GM12878 (cell line): Measurements from ENCODE around the gene TUBB4B. TPM values are rescaled to one million over a fixed set of nuclear protein-coding genes. Genes with fewer than 3 reads are reported as not detected.

Experiments
- ATAC-seq: fragments of 200-7000 bp; cut with Tn5 transposase; 3 replicates; pipeline ENCODE4 v1.9.1; 2020; ENCODE audit warnings: mild to moderate bottlenecking, moderate library complexity
- BruUV-seq: library from RNA; stranded (reverse); fragments of 400-500 nt; replicated peaks from 2 replicates; lab custom pipeline; 2021; lab: Mats Ljungman, UMichigan
- CTCF ChIA-PET: fragments of 300-600 bp; sonication (Branson Sonifier 250); formaldehyde crosslinking; extraction: SDS; loops from one replicate; lab custom pipeline; 2021; ENCODE audit warnings: inconsistent platforms; lab: Yijun Ruan, JAX
- POLR2A ChIA-PET: fragments of 350-600 bp; formaldehyde crosslinking; extraction: SDS; loops from one replicate; lab custom pipeline; 2021; ENCODE audit warnings: inconsistent platforms; lab: Charles Lee
- RAD21 ChIA-PET: fragments of 300-600 bp; sonication (Branson Sonifier 250); formaldehyde crosslinking; loops from one replicate; lab custom pipeline; 2023; ENCODE audit warnings: antibody characterized with exemption; ENCODE audit not compliant: unreplicated experiment; lab: Charles Lee
- SMC1A ChIA-PET: fragments of 300-600 bp; sonication (Branson Sonifier 250); formaldehyde crosslinking; loops from one replicate; lab custom pipeline; 2023; ENCODE audit not compliant: unreplicated experiment, uncharacterized antibody; lab: Charles Lee
- DNase-seq: peaks from one replicate; pipeline ENCODE4 v3.0.0-alpha.2; 2011; ENCODE audit warnings: low read depth, low spot score
- FAIRE-seq: peaks from 3 replicates; lab custom pipeline; 2011; peaks lifted over from hg19 to GRCh38; lab: Jason Lieb, UNC
- H2AFZ ChIP-seq: 2 replicates; pipeline ENCODE4 v1.6.0; 2011; ENCODE audit warnings: low read depth, low read length, control low read depth; ENCODE audit not compliant: control insufficient read depth
- H3K27ac ChIP-seq: 2 replicates; pipeline ENCODE4 v1.5.1; 2011; ENCODE audit warnings: control low read depth; ENCODE audit not compliant: control insufficient read depth, insufficient read depth
- H3K27me3 ChIP-seq, 2 experiments: replicated peaks in 1 of 2; 2 replicates each; pipeline versions ENCODE4 v1.6.0 to v1.6.1; 2011; ENCODE audit warnings: low read length in 1 of 2; ENCODE audit not compliant: control insufficient read depth in 2 of 2, insufficient read depth in 2 of 2
- H3K36me3 ChIP-seq, 2 experiments: 2 replicates each; pipeline ENCODE4 v1.5.1; 2011; ENCODE audit warnings: low read length in 1 of 2; ENCODE audit not compliant: control insufficient read depth in 2 of 2, insufficient read depth in 2 of 2
- H3K4me1 ChIP-seq: 2 replicates; pipeline ENCODE4 v1.6.1; 2011; ENCODE audit warnings: mild to moderate bottlenecking, low read length, moderate library complexity, mixed read lengths; ENCODE audit not compliant: control insufficient read depth, insufficient read depth
- H3K4me2 ChIP-seq: 2 replicates; pipeline ENCODE4 v1.6.0; 2011; ENCODE audit warnings: control low read depth; ENCODE audit not compliant: control insufficient read depth, insufficient read depth
- H3K4me3 ChIP-seq: fragments of 200-600 bp; sonication (generic); 2 replicates; pipeline ENCODE4 v1.5.1; 2016
- H3K79me2 ChIP-seq: 2 replicates; pipeline ENCODE4 v1.6.0; 2011; ENCODE audit warnings: low read length; ENCODE audit not compliant: control insufficient read depth, insufficient read depth
- H3K9ac ChIP-seq: 2 replicates; pipeline ENCODE4 v1.8.0; 2011; ENCODE audit warnings: low read length, control low read depth, mixed read lengths; ENCODE audit not compliant: control insufficient read depth, insufficient read depth
- H3K9me3 ChIP-seq: replicated peaks from 3 replicates; pipeline ENCODE4 v1.5.1; 2011; ENCODE audit warnings: mild to moderate bottlenecking, low read length; ENCODE audit not compliant: control insufficient read depth, insufficient read depth
- H4K20me1 ChIP-seq: 2 replicates; pipeline ENCODE4 v1.6.0; 2011; ENCODE audit not compliant: control insufficient read depth, insufficient read depth
- ATF7 ChIP-seq: fragments of 450-650 bp; IDR thresholded peaks from 2 replicates; pipeline ENCODE4 v1.6.1; 2016; ENCODE audit warnings: low read depth, mild to moderate bottlenecking
- BACH1 ChIP-seq: fragments of 450-650 bp; IDR thresholded peaks from 2 replicates; pipeline ENCODE4 v1.6.1; 2017; ENCODE audit warnings: mild to moderate bottlenecking, borderline replicate concordance
- ETV6 ChIP-seq, 2 experiments: fragments of 450-650 bp in 1 of 2; IDR thresholded peaks in 1 of 2; conservative IDR thresholded peaks in 1 of 2; 2 replicates each; pipeline ENCODE4 v1.6.1; 2014; ENCODE audit warnings: antibody characterized with exemption in 1 of 2, borderline replicate concordance in 1 of 2, low read depth in 1 of 2, mild to moderate bottlenecking in 1 of 2, moderate library complexity in 1 of 2
- IRF3 ChIP-seq: fragments of 450-650 bp; IDR thresholded peaks from 2 replicates; pipeline ENCODE4 v1.6.1; 2014; ENCODE audit warnings: mild to moderate bottlenecking
- KDM1A ChIP-seq: fragments of 200-600 bp; sonication (generic); IDR thresholded peaks from 2 replicates; pipeline ENCODE4 v1.6.1; 2016; ENCODE audit warnings: borderline replicate concordance
- NFIC ChIP-seq: IDR thresholded peaks from 2 replicates; pipeline ENCODE4 v1.6.1; 2012; ENCODE audit warnings: low read depth, mild to moderate bottlenecking, inconsistent platforms, low read length, moderate library complexity
- NFXL1 ChIP-seq: fragments of 450-650 bp; IDR thresholded peaks from 2 replicates; pipeline ENCODE4 v1.6.1; 2017; ENCODE audit warnings: antibody characterized with exemption, mild to moderate bottlenecking, borderline replicate concordance
- NR2F1 ChIP-seq: fragments of 450-650 bp; conservative IDR thresholded peaks from 2 replicates; pipeline ENCODE4 v1.6.1; 2017; ENCODE audit warnings: mild to moderate bottlenecking
- POLR2AphosphoS2 ChIP-seq: IDR thresholded peaks from 2 replicates; pipeline ENCODE4 v1.6.1; 2011; ENCODE audit warnings: low read depth, mild to moderate bottlenecking, low read length, improper control_type of control experiment, moderate library complexity
- SPI1 ChIP-seq: IDR thresholded peaks from 2 replicates; pipeline ENCODE4 v1.6.1; 2011; ENCODE audit warnings: low read depth, mild to moderate bottlenecking, low read length, moderate library complexity, borderline replicate concordance; ENCODE audit not compliant: insufficient read depth
- STAT1 ChIP-seq: fragments of 450-650 bp; conservative IDR thresholded peaks from 2 replicates; pipeline ENCODE4 v1.6.1; 2014; ENCODE audit warnings: antibody characterized with exemption, mild to moderate bottlenecking
- ZNF217 ChIP-seq: fragments of 450-650 bp; IDR thresholded peaks from 2 replicates; pipeline ENCODE4 v1.6.1; 2017; ENCODE audit warnings: antibody characterized with exemption, mild to moderate bottlenecking
- WGBS: methylation state at CpG from one replicate; pipeline ENCODE4 v1.1.6; 2016; ENCODE audit warnings: low lambda C conversion rate; ENCODE audit not compliant: insufficient replicate concordance, insufficient coverage; ENCODE audit errors: missing lambda C conversion rate; 5-methylcytosine and 5-hydroxymethylcytosine counted together
- in situ Hi-C: fragments of 300-500 bp; cut with MboI; formaldehyde crosslinking; loops from 9 replicates; pipeline ENCODE4 v1.14.3; 2018; ENCODE audit warnings: mixed read lengths
- intact Hi-C: fragments of 100-400 bp; cut with micrococcal nuclease; formaldehyde crosslinking; loops from one replicate; pipeline ENCODE4 v1.14.2; 2022; ENCODE audit not compliant: unreplicated experiment
- polyA plus RNA-seq, 11 experiments: library from polyadenylated mRNA; depleted of rRNA in 4 of 11; unstranded in 6 of 11; stranded (reverse) in 5 of 11; fragments of >200 nt; fragmentation: Nextera tagmentation in 4 of 11; fragmentation: Illumina TruSeq in 1 of 11; extraction: Ambion mirVana in 4 of 11; extraction: Trizol in 1 of 11; gene quantifications; 1 replicate in 1 of 11; 2 replicates in 10 of 11; pipeline versions ENCODE4 v1.2.1 to v1.2.3, GENCODE V29; 2011 to 2016; ENCODE audit warnings: inconsistent platforms in 2 of 11, missing spikeins in 2 of 11, low read depth in 1 of 11
- total RNA-seq, 4 experiments: library from RNA; depleted of rRNA in 3 of 4; stranded (reverse); fragments of >200 nt in 3 of 4; fragmentation: Illumina TruSeq in 1 of 4; extraction: Trizol in 1 of 4; gene quantifications; 2 replicates each; pipeline versions ENCODE4 v1.2.1 to v1.2.3, GENCODE V29; 2013 to 2021
- TF ChIP-seq, protein P1 (sequence below): fragments of 450-650 bp; IDR thresholded peaks from 2 replicates; pipeline ENCODE4 v1.6.1; 2016; ENCODE audit warnings: mild to moderate bottlenecking
- TF ChIP-seq, protein P2 (sequence below): IDR thresholded peaks from 2 replicates; pipeline ENCODE4 v1.6.1; 2011; ENCODE audit warnings: low read depth, mild to moderate bottlenecking, low read length, moderate library complexity, borderline replicate concordance; ENCODE audit errors: extremely low read depth

The TUBB4B gene
- total and polyA plus RNA-seq, 10 of the 15 experiments (the other 5 are each of a cell fraction or from before 2014, with no cell fraction given) = 23.0 to 532 (median 254) TPM

- TF ChIP-seq IRF3 (no peak), NR2F1 (peak; percentile 32; the same call in 1 of the 2 replicates), STAT1 (no peak)
Measured at GRCh38 chr9:137241490-137242268, 592 bp downstream of the TUBB4B start (continued).

DNA sequence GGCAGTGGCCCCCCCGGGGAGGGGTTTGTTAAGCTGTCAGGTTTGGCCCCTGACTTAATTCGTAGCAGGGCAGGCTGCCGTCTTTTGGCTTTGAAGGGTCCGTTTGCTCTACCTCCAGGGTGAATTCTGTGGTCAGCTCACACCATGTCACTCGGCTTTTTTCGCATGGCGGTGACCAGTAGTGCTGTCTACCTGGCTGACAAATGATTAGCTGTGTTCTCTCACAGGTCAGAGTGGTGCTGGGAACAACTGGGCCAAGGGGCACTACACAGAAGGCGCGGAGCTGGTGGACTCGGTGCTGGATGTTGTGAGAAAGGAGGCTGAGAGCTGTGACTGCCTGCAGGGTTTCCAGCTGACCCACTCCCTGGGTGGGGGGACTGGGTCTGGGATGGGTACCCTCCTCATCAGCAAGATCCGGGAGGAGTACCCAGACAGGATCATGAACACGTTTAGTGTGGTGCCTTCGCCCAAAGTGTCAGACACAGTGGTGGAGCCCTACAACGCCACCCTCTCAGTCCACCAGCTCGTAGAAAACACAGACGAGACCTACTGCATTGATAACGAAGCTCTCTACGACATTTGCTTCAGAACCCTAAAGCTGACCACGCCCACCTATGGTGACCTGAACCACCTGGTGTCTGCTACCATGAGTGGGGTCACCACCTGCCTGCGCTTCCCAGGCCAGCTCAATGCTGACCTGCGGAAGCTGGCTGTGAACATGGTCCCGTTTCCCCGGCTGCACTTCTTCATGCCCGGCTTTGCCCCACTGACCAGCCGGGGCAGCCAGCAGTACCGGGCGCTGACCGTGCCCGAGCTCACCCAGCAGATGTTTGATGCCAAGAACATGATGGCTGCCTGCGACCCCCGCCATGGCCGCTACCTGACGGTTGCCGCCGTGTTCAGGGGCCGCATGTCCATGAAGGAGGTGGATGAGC, 1.4 kb downstream of the TUBB4B start:
- in situ Hi-C loops (no loop called here), intact Hi-C loops (no loop called here)
- ChIA-PET RAD21 (interaction anchor here (0.6 to 0.8 kb wide), 2 partner anchors 11 to 284 kb away, joined by 3 read pairs; no protein-coding TSS in a partner anchor), CTCF (interaction anchor here (0.6 to 0.9 kb wide), 3 partner anchors 12 to 202 kb away, joined by 3 to 6 read pairs (median 3); no protein-coding TSS in a partner anchor), POLR2A (interaction anchor here (0.6 to 9.2 kb wide), 6 partner anchors 13 to 92 kb away, joined by 3 to 112 read pairs (median 4); partner anchors contain the start of genes NELFB and TOR4A), SMC1A (interaction anchor here (1.0 to 1.1 kb wide), 2 partner anchors 20 to 59 kb away, joined by 3 to 4 read pairs; partner anchors contain the start of genes NRARP and RNF208)
- Histone ChIP-seq H3K9me3 (no peaks in the 10 kb centered on the region), H3K27me3 (no peaks in the 10 kb centered on the region), H3K9ac (peak overlapping the region; percentile 63), H3K36me3 (peaks cover 8 to 14% of the 10 kb centered on the region in 2 experiments), H3K27ac (peak overlapping the region; percentile 35; the same call in 1 of the 2 replicates), H3K4me2 (peak overlapping the region; percentile 91), H3K79me2 (peaks cover 30% of the 10 kb centered on the region), H4K20me1 (peaks cover 4% of the 10 kb centered on the region; the same call in 1 of the 2 replicates), H3K4me3 (peak overlapping the region; percentile 98), H2AFZ (no peak overlapping the region), H3K4me1 (peaks cover 30% of the 10 kb centered on the region)
- WGBS = 63% methylated on average over 34 of the region's 36 CpGs
- FAIRE-seq (no peak), DNase-seq (no peak), ATAC-seq (no peak)
- TF ChIP-seq, protein P1, sequence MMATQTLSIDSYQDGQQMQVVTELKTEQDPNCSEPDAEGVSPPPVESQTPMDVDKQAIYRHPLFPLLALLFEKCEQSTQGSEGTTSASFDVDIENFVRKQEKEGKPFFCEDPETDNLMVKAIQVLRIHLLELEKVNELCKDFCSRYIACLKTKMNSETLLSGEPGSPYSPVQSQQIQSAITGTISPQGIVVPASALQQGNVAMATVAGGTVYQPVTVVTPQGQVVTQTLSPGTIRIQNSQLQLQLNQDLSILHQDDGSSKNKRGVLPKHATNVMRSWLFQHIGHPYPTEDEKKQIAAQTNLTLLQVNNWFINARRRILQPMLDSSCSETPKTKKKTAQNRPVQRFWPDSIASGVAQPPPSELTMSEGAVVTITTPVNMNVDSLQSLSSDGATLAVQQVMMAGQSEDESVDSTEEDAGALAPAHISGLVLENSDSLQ = no peak
- no peak for TF ChIP-seq KDM1A
- TF ChIP-seq POLR2AphosphoS2 = 0 out of 2 replicates have a peak, but pooled peaks have one; percentile 47
- no peak for TF ChIP-seq NFXL1
- TF ChIP-seq ZNF217 = no peak
- TF ChIP-seq, protein P2, sequence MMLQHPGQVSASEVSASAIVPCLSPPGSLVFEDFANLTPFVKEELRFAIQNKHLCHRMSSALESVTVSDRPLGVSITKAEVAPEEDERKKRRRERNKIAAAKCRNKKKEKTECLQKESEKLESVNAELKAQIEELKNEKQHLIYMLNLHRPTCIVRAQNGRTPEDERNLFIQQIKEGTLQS = no peak
- no peak for TF ChIP-seq ETV6 (conservative IDR thresholded peaks at IDR 0.05 in 1 of 2, IDR thresholded peaks at IDR 0.05 in 1 of 2; ENCODE audit: borderline replicate concordance in 1 of 2, low read depth in 1 of 2)
- peak; percentile 9; the same call in 1 of the 2 replicates for TF ChIP-seq BACH1
- no peak for TF ChIP-seq NFIC
- no peak for TF ChIP-seq SPI1
- TF ChIP-seq ATF7 = no peak
- no TSS peak for BruUV-seq
